GM12891 (cell line): ENCODE data around the gene SPPL3.

Source experiments
- PAX5 ChIP-seq: IDR thresholded peaks from 2 replicates; pipeline ENCODE4 v1.6.1; 2011; ENCODE audit warnings: low read length, moderate library complexity, mild to moderate bottlenecking; ENCODE audit not compliant: insufficient read depth, severe bottlenecking
- POLR2A ChIP-seq: IDR thresholded peaks from 2 replicates; pipeline ENCODE4 v1.6.1; 2011; ENCODE audit warnings: low read depth, low read length, control low read depth
- POLR2AphosphoS5 ChIP-seq: IDR thresholded peaks from 2 replicates; pipeline ENCODE4 v1.6.1; 2011; ENCODE audit warnings: low read depth, low read length, control low read depth
- POU2F2 ChIP-seq: IDR thresholded peaks from 2 replicates; pipeline ENCODE4 v1.6.1; 2011; ENCODE audit warnings: low read depth, mild to moderate bottlenecking, control low read depth, low read length, moderate library complexity
- SPI1 ChIP-seq: IDR thresholded peaks from 2 replicates; pipeline ENCODE4 v1.6.1; 2011; ENCODE audit warnings: low read depth, low read length, control low read depth
- TAF1 ChIP-seq: IDR thresholded peaks from 2 replicates; pipeline ENCODE4 v1.6.1; 2011; ENCODE audit warnings: low read depth, low read length, control low read depth

GRCh38 chr12:120725151-120725658 is 179.0 kb downstream of the SPPL3 start:
- TF ChIP-seq TAF1 (no peak), POLR2A (no peak), POLR2AphosphoS5 (no peak), SPI1 (no peak), PAX5 (no peak), POU2F2 (no peak)
